BLaER1 (cell line): Measurements from ENCODE around the gene QRFPR.
"Not testable (repeated sequence)": the region's sequence is repeated elsewhere in the genome, so short reads cannot be mapped to it uniquely, and the experiment has no call there.

Experiments used
- H3K27ac ChIP-seq: shearing (Covaris generic); formaldehyde crosslinking; 2 replicates; pipeline ENCODE4 v1.8.1; 2022
- H3K27me3 ChIP-seq: shearing (Covaris generic); formaldehyde crosslinking; 2 replicates; pipeline ENCODE4 v1.8.1; 2022
- H3K36me3 ChIP-seq: shearing (Covaris generic); formaldehyde crosslinking; 2 replicates; pipeline ENCODE4 v1.8.1; 2022
- H3K4me1 ChIP-seq: shearing (Covaris generic); formaldehyde crosslinking; 2 replicates; pipeline ENCODE4 v1.8.1; 2022
- H3K4me2 ChIP-seq: shearing (Covaris generic); formaldehyde crosslinking; 2 replicates; pipeline ENCODE4 v1.8.1; 2022
- H3K4me3 ChIP-seq: shearing (Covaris generic); formaldehyde crosslinking; 2 replicates; pipeline ENCODE4 v1.8.1; 2022
- H3K9ac ChIP-seq: shearing (Covaris generic); formaldehyde crosslinking; 2 replicates; pipeline ENCODE4 v1.8.1; 2022
- H3K9me3 ChIP-seq: shearing (Covaris generic); formaldehyde crosslinking; 2 replicates; pipeline ENCODE4 v1.8.1; 2022
- H4K20me1 ChIP-seq: shearing (Covaris generic); formaldehyde crosslinking; 2 replicates; pipeline ENCODE4 v1.8.1; 2022
- Cebpa-rat ChIP-seq: shearing (Covaris generic); IDR thresholded peaks from 2 replicates; pipeline ENCODE4 v1.8.1; 2022

The QRFPR gene

GRCh38 chr4:121380776-121381462 lies at the start of gene QRFPR:
Gene QRFPR (minus strand): TSS chr4:121381018. CDS start chr4:121380647, 371 bp downstream.
- no peaks in the 10 kb centered on the region for H4K20me1 ChIP-seq
- H3K4me2 ChIP-seq: no peak within 1 kb of the TSS
- no peaks in the 10 kb centered on the region for H3K4me1 ChIP-seq
- peaks cover 14% of the 10 kb centered on the region for H3K9me3 ChIP-seq
- H3K36me3 ChIP-seq: no peaks in the 10 kb centered on the region
- H3K27me3 ChIP-seq: no peaks in the 10 kb centered on the region
- no peak for TF ChIP-seq Cebpa-rat
- H3K27ac ChIP-seq: no peak within 1 kb of the TSS
- no peak within 1 kb of the TSS for H3K9ac ChIP-seq
- H3K4me3 ChIP-seq: no peak within 1 kb of the TSS

GRCh38 chr4:121428721-121429120 lies 47.9 kb upstream of the QRFPR start:
- Histone ChIP-seq H4K20me1 (no peaks in the 10 kb centered on the region), H3K4me3 (no peak overlapping the region), H3K4me2 (no peak overlapping the region), H3K27me3 (no peaks in the 10 kb centered on the region), H3K9me3 (no peaks in the 10 kb centered on the region), H3K4me1 (no peaks in the 10 kb centered on the region), H3K9ac (no peak overlapping the region), H3K27ac (no peak overlapping the region), H3K36me3 (no peaks in the 10 kb centered on the region)
- TF ChIP-seq Cebpa-rat: no peak

- Histone ChIP-seq H3K27ac (no peak overlapping the region), H3K4me2 (no peak overlapping the region), H3K9ac (no peak overlapping the region), H3K27me3 (no peaks in the 10 kb centered on the region), H3K36me3 (no peaks in the 10 kb centered on the region), H3K4me3 (no peak overlapping the region), H3K9me3 (no peaks in the 10 kb centered on the region), H4K20me1 (no peaks in the 10 kb centered on the region), H3K4me1 (no peaks in the 10 kb centered on the region)
- no peak for TF ChIP-seq Cebpa-rat
Observed at GRCh38 chr4:121421594-121421993, 40.8 kb upstream of the QRFPR start.

- H3K9me3 ChIP-seq: no peaks in the 10 kb centered on the region
- H3K27ac ChIP-seq: no peak overlapping the region
- no peak overlapping the region for H3K9ac ChIP-seq
- H3K4me1 ChIP-seq: no peaks in the 10 kb centered on the region
- no peaks in the 10 kb centered on the region for H3K36me3 ChIP-seq
- H3K27me3 ChIP-seq: no peaks in the 10 kb centered on the region
- H3K4me3 ChIP-seq: no peak overlapping the region
- TF ChIP-seq Cebpa-rat: no peak
- no peak overlapping the region for H3K4me2 ChIP-seq
- no peaks in the 10 kb centered on the region for H4K20me1 ChIP-seq
Observed at GRCh38 chr4:121411151-121411744, 30.4 kb upstream of the QRFPR start.

GRCh38 chr4:121408567-121408966 lies 27.7 kb upstream of the QRFPR start:
- not testable (repeated sequence) for H3K4me3 ChIP-seq, H4K20me1 ChIP-seq, H3K36me3 ChIP-seq, H3K9ac ChIP-seq, H3K27me3 ChIP-seq, H3K27ac ChIP-seq, H3K4me1 ChIP-seq, H3K9me3 ChIP-seq, H3K4me2 ChIP-seq

- Histone ChIP-seq H3K9ac (no peak overlapping the region), H3K4me2 (no peak overlapping the region), H3K4me1 (no peaks in the 10 kb centered on the region), H3K27ac (no peak overlapping the region), H3K36me3 (no peaks in the 10 kb centered on the region), H4K20me1 (no peaks in the 10 kb centered on the region), H3K27me3 (no peaks in the 10 kb centered on the region), H3K9me3 (no peaks in the 10 kb centered on the region), H3K4me3 (no peak overlapping the region)
- no peak for TF ChIP-seq Cebpa-rat
Observed at GRCh38 chr4:121400632-121401031, 19.8 kb upstream of the QRFPR start.

- H3K36me3 ChIP-seq: no peaks in the 10 kb centered on the region
- no peaks in the 10 kb centered on the region for H4K20me1 ChIP-seq
- no peak for TF ChIP-seq Cebpa-rat
- no peak overlapping the region for H3K4me3 ChIP-seq
- no peaks in the 10 kb centered on the region for H3K27me3 ChIP-seq
- H3K27ac ChIP-seq: no peak overlapping the region
- H3K4me1 ChIP-seq: no peaks in the 10 kb centered on the region
- H3K4me2 ChIP-seq: no peak overlapping the region
- no peaks in the 10 kb centered on the region for H3K9me3 ChIP-seq
- H3K9ac ChIP-seq: no peak overlapping the region
Observed at GRCh38 chr4:121397941-121398601, 17.3 kb upstream of the QRFPR start.

- Histone ChIP-seq H3K27ac (no peak overlapping the region), H3K4me2 (no peak overlapping the region), H3K36me3 (no peaks in the 10 kb centered on the region), H3K4me1 (no peaks in the 10 kb centered on the region), H3K4me3 (no peak overlapping the region), H3K27me3 (no peaks in the 10 kb centered on the region), H4K20me1 (no peaks in the 10 kb centered on the region), H3K9ac (no peak overlapping the region), H3K9me3 (no peaks in the 10 kb centered on the region)
- no peak for TF ChIP-seq Cebpa-rat
Observed at GRCh38 chr4:121397434-121397833, 16.6 kb upstream of the QRFPR start.

GRCh38 chr4:121392426-121393086 lies 11.7 kb upstream of the QRFPR start:
- Histone ChIP-seq H4K20me1 (no peaks in the 10 kb centered on the region), H3K4me1 (no peaks in the 10 kb centered on the region), H3K9ac (no peak overlapping the region), H3K27me3 (no peaks in the 10 kb centered on the region), H3K4me2 (no peak overlapping the region), H3K27ac (no peak overlapping the region), H3K36me3 (no peaks in the 10 kb centered on the region), H3K9me3 (peaks cover 7% of the 10 kb centered on the region), H3K4me3 (no peak overlapping the region)
- no peak for TF ChIP-seq Cebpa-rat

GRCh38 chr4:121390335-121390734 lies 9.5 kb upstream of the QRFPR start:
- no peaks in the 10 kb centered on the region for H3K27me3 ChIP-seq
- H3K36me3 ChIP-seq: no peaks in the 10 kb centered on the region
- H3K4me1 ChIP-seq: no peaks in the 10 kb centered on the region
- H3K4me2 ChIP-seq: no peak overlapping the region
- H3K27ac ChIP-seq: no peak overlapping the region
- H3K9ac ChIP-seq: no peak overlapping the region
- H3K4me3 ChIP-seq: no peak overlapping the region
- peaks cover 7% of the 10 kb centered on the region for H3K9me3 ChIP-seq
- no peaks in the 10 kb centered on the region for H4K20me1 ChIP-seq
- no peak for TF ChIP-seq Cebpa-rat
